DND-41 (cell line): Measurements from ENCODE around the gene RPS6KB2.

Experiments
- ATAC-seq: fragments of 200-7000 bp; cut with Tn5 transposase; 3 replicates; pipeline ENCODE4 v1.9.1; 2021; ENCODE audit warnings: low read depth; ENCODE audit not compliant: insufficient read depth
- DNase-seq: peaks from one replicate; pipeline ENCODE4 v3.0.0-alpha.2; 2020
- H2AFZ ChIP-seq: 2 replicates; pipeline ENCODE4 v1.6.0; 2012; ENCODE audit warnings: low read depth, low read length
- H3K27ac ChIP-seq: 2 replicates; pipeline ENCODE4 v1.5.1; 2012; ENCODE audit warnings: low read length, inconsistent platforms
- H3K27me3 ChIP-seq: fragments of 200-600 bp; sonication (generic); 2 replicates; pipeline ENCODE4 v1.6.0; 2012; ENCODE audit warnings: low read length, mild to moderate bottlenecking, inconsistent platforms; ENCODE audit not compliant: insufficient read depth, poor library complexity
- H3K36me3 ChIP-seq: 2 replicates; pipeline ENCODE4 v1.5.1; 2012; ENCODE audit warnings: low read length, inconsistent platforms; ENCODE audit not compliant: insufficient read depth
- H3K4me1 ChIP-seq: 2 replicates; pipeline ENCODE4 v1.5.1; 2012; ENCODE audit warnings: mild to moderate bottlenecking, low read length; ENCODE audit not compliant: insufficient read depth
- H3K4me2 ChIP-seq: 2 replicates; pipeline ENCODE4 v1.6.0; 2012; ENCODE audit warnings: mild to moderate bottlenecking, moderate library complexity, low read length, inconsistent platforms; ENCODE audit not compliant: insufficient read depth
- H3K4me3 ChIP-seq, 2 experiments: fragments of 200-600 bp in 1 of 2; shearing (Covaris generic) in 1 of 2; 2 replicates each; pipeline ENCODE4 v1.5.1; 2012 to 2016; ENCODE audit warnings: inconsistent platforms in 2 of 2, low read length in 2 of 2, mild to moderate bottlenecking in 2 of 2, low read depth in 1 of 2, moderate library complexity in 1 of 2
- H3K79me2 ChIP-seq: 2 replicates; pipeline ENCODE4 v1.6.0; 2012; ENCODE audit warnings: low read length, inconsistent platforms; ENCODE audit not compliant: insufficient read depth
- H3K9ac ChIP-seq: 2 replicates; pipeline ENCODE4 v1.6.0; 2012; ENCODE audit warnings: low read depth, mild to moderate bottlenecking, inconsistent platforms, low read length, moderate library complexity
- H3K9me3 ChIP-seq: 2 replicates; pipeline ENCODE4 v1.5.1; 2012; ENCODE audit warnings: low read length, moderate library complexity, mild to moderate bottlenecking, inconsistent platforms; ENCODE audit not compliant: insufficient read depth, severe bottlenecking
- H4K20me1 ChIP-seq: 2 replicates; pipeline ENCODE4 v1.6.0; 2012; ENCODE audit warnings: low read length; ENCODE audit not compliant: insufficient read depth
- CTCF ChIP-seq: IDR thresholded peaks from 2 replicates; pipeline ENCODE4 v1.5.1; 2012; ENCODE audit warnings: borderline replicate concordance, low read length, moderate library complexity, mild to moderate bottlenecking; ENCODE audit not compliant: poor library complexity, severe bottlenecking; ENCODE audit errors: extremely low read depth
- EZH2 ChIP-seq: IDR thresholded peaks from 3 replicates; pipeline ENCODE4 v1.6.1; 2012; ENCODE audit warnings: borderline replicate concordance, low read depth, mild to moderate bottlenecking, moderate library complexity, low read length, inconsistent platforms; ENCODE audit not compliant: severe bottlenecking

The RPS6KB2 gene

GRCh38 chr11:67429038-67429668 is 859 bp downstream of the RPS6KB2 start:
- H3K79me2 ChIP-seq: peaks cover 60% of the 10 kb centered on the region
- no peaks in the 10 kb centered on the region for H3K9me3 ChIP-seq
- no peaks in the 10 kb centered on the region for H3K27me3 ChIP-seq
- peaks cover 55% of the 10 kb centered on the region for H3K4me1 ChIP-seq
- no peak for TF ChIP-seq CTCF
- H3K9ac ChIP-seq: peak overlapping the region; percentile 74
- H3K4me2 ChIP-seq: peak overlapping the region; percentile 80
- H4K20me1 ChIP-seq: peaks cover 34% of the 10 kb centered on the region
- H3K27ac ChIP-seq: peak overlapping the region; percentile 97
- DNase-seq: peak; percentile 15
- ATAC-seq: no peak
- no peak overlapping the region for H2AFZ ChIP-seq
- peak overlapping the region; percentile 88 to 90 for H3K4me3 ChIP-seq
- H3K36me3 ChIP-seq: peaks cover 42% of the 10 kb centered on the region

DNA sequence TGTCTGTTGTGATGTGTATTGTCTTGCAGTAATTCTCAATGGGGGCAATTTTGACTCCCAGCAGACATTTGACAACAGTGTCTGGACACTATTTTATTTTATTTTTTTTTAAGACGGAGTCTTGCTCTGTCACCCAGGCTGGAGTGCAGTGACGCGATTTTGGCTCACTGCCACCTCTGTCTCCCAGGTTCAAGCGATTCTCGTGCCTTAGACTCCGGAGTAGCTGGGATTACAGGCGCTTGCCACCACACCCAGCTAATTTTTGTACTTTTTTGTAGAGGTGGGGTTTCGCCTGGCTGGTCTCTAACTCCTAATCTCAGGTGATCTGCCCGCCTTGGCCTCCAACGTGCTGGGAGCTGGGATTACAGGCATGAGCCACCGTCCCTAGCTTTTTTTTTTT is 1.4 kb downstream of the RPS6KB2 start:
- no peak for ATAC-seq

DNA sequence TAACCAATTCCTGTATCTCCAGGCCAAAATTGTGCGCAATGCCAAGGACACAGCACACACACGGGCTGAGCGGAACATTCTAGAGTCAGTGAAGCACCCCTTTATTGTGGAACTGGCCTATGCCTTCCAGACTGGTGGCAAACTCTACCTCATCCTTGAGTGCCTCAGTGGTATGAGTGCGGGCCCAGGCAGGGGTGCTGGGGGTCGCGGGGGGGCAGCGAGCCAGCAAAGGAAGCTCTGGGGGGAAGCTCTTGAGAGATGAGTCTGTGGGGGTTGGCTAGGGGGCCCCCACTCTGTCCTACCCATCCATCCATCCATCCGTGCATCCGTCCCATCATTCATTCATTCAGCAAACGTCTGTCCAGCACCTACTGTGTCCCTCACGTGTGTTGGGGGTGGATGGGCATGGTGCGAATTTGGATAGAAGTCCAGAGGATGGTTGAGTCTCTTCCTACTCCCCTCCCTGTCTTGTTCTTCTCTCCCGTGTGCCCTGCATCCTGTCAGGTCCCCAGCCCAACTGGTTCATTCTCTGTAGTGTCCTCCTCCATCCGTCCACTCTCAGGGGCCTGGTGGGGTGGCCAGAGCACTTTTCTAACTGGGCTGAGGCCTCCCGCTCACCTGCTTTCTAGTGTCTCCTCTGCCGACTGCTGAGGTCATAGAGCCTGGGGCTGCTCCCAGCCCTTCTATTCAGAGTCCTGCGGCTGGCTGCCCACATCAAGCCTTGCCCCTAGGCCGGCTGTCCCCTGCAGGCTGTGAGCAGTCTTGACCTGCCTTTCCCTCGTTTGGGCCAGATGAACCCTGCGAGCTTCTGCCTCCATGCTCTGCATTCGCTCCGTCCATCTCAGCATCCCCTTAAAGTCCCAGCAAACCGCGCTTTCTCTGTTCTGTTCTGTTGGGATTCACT is 3.3 kb downstream of the RPS6KB2 start:
- Histone ChIP-seq H3K4me3 (no peak overlapping the region), H3K4me2 (peak overlapping the region; percentile 18; the same call in 1 of the 2 replicates), H4K20me1 (peaks cover 58% of the 10 kb centered on the region), H3K27me3 (no peaks in the 10 kb centered on the region), H3K36me3 (peaks cover 67% of the 10 kb centered on the region), H3K27ac (peak overlapping the region; percentile 41; the same call in 1 of the 2 replicates), H3K9ac (no peak overlapping the region), H2AFZ (no peak overlapping the region), H3K79me2 (peaks cover 84% of the 10 kb centered on the region), H3K4me1 (peaks cover 80% of the 10 kb centered on the region), H3K9me3 (no peaks in the 10 kb centered on the region)
- DNase-seq: no peak
- TF ChIP-seq CTCF (no peak), EZH2 (no peak)
- no peak for ATAC-seq

More for the DNA sequence above, 1.4 kb downstream of the RPS6KB2 start:
- no peak overlapping the region for H3K27ac ChIP-seq
- H3K27me3 ChIP-seq: no peaks in the 10 kb centered on the region
- peak overlapping the region in 1 of 2 experiments; percentile 90; a peak in 1 of 4 replicates for H3K4me3 ChIP-seq
- no peaks in the 10 kb centered on the region for H3K9me3 ChIP-seq
- peaks cover 39% of the 10 kb centered on the region for H4K20me1 ChIP-seq
- peak overlapping the region; percentile 74 for H3K9ac ChIP-seq
- H3K79me2 ChIP-seq: peaks cover 65% of the 10 kb centered on the region
- TF ChIP-seq EZH2 (no peak), CTCF (no peak)
- no peak overlapping the region for H2AFZ ChIP-seq
- DNase-seq: no peak
- H3K4me1 ChIP-seq: peaks cover 61% of the 10 kb centered on the region
- peaks cover 48% of the 10 kb centered on the region for H3K36me3 ChIP-seq
- H3K4me2 ChIP-seq: peak overlapping the region; percentile 80
